NT2/D1 (cell line): ENCODE results near the gene CACNA2D3.

ENCODE experiments used
- SUZ12 ChIP-seq: IDR thresholded peaks from 2 replicates; pipeline ENCODE4 v1.6.1; 2011; ENCODE audit not compliant: insufficient read length, insufficient read depth; ENCODE audit errors: extremely low read depth
- YY1 ChIP-seq: IDR thresholded peaks from 2 replicates; pipeline ENCODE4 v1.6.1; 2011; ENCODE audit not compliant: insufficient read length, insufficient read depth
- ZNF274 ChIP-seq: IDR thresholded peaks from 2 replicates; pipeline ENCODE4 v1.6.1; 2011; ENCODE audit warnings: mild to moderate bottlenecking, low read depth, low read length

GRCh38 chr3:54550221-54550977, 428.0 kb downstream of the CACNA2D3 start:
- TF ChIP-seq ZNF274 (no peak), YY1 (no peak), SUZ12 (no peak)
